Suprapubic skin (tissue), 4 donors: ENCODE data around the gene MYLK3. TPM values are rescaled to one million over a fixed set of nuclear protein-coding genes. Genes with fewer than 3 reads are reported as not detected.
A peak's percentile ranks its signal among the peaks of the same experiment; 100 is the strongest.

Source experiments
- DNase-seq, 2 donors: peaks; one replicate each; pipeline ENCODE4 v3.0.0-alpha.2; 2019; ENCODE audit warnings: low spot score in 2 of 2
- H3K27ac ChIP-seq: fragments of 200-600 bp; sonication (generic); one replicate; pipeline ENCODE4 v1.5.1; 2019
- H3K27me3 ChIP-seq: fragments of 200-600 bp; sonication (generic); one replicate; pipeline ENCODE4 v1.5.1; 2019
- H3K36me3 ChIP-seq: fragments of 200-600 bp; sonication (generic); one replicate; pipeline ENCODE4 v1.5.1; 2019
- H3K4me1 ChIP-seq: fragments of 200-600 bp; sonication (generic); one replicate; pipeline ENCODE4 v1.5.1; 2019
- H3K4me3 ChIP-seq: fragments of 200-600 bp; sonication (generic); one replicate; pipeline ENCODE4 v1.5.1; 2019; ENCODE audit warnings: mild to moderate bottlenecking
- H3K9me3 ChIP-seq: fragments of 200-600 bp; sonication (generic); one replicate; pipeline ENCODE4 v1.5.1; 2019
- CTCF ChIP-seq, 2 donors: fragments of 200-600 bp in 1 of 2; fragments of 450-650 bp in 1 of 2; sonication (generic) in 1 of 2; IDR thresholded peaks; one replicate each; pipeline ENCODE4 v1.5.1; 2016 to 2019; ENCODE audit warnings: antibody characterized with exemption in 2 of 2, mild to moderate bottlenecking in 1 of 2, moderate library complexity in 1 of 2
- EP300 ChIP-seq: sonication (generic); formaldehyde crosslinking; IDR thresholded peaks from one replicate; pipeline ENCODE4 v1.6.1; 2017; ENCODE audit warnings: antibody characterized with exemption
- POLR2A ChIP-seq, 2 donors: fragments of 450-650 bp; IDR thresholded peaks; one replicate each; pipeline ENCODE4 v1.6.1; 2017; ENCODE audit warnings: antibody characterized with exemption in 2 of 2, mild to moderate bottlenecking in 2 of 2, moderate library complexity in 2 of 2
- POLR2AphosphoS5 ChIP-seq, 3 donors: sonication (generic); formaldehyde crosslinking; IDR thresholded peaks; one replicate each; pipeline ENCODE4 v1.6.1; 2017; ENCODE audit warnings: antibody characterized with exemption in 3 of 3
- WGBS: methylation state at CpG from one replicate; pipeline ENCODE4 v1.1.5; 2018; 5-methylcytosine and 5-hydroxymethylcytosine counted together
- total RNA-seq, 4 donors: library from RNA; depleted of rRNA; stranded (reverse); fragments of >200 nt; gene quantifications; one replicate each; pipeline ENCODE4 v1.1.0, GENCODE V29; 2016

Gene MYLK3
- total RNA-seq, 4 donors from 2014 or later = 0.13 to 0.32 TPM; not detected in 2

DNA sequence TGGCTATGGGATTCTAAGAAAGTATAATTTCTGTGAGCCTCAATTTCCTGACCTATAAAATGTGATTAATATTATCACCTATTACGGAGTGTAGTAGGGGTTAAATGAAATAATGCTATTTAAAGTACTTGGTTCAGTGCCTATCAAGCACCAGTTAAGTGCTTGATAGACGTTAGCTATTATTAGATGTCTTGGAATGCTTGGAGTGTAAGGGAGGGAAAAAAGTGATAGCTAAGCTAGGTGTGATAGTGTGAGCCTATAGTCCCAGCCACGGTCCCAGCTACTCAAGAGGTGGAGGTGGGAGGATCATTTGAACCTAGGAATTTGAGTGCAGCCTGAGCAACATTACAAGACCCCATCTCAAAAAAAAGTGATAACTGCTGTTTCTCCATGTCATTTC, 51.2 kb downstream of the MYLK3 start:
- H3K4me3 ChIP-seq = no peak overlapping the region
- H3K4me1 ChIP-seq = no peaks in the 10 kb centered on the region
- H3K9me3 ChIP-seq = no peaks in the 10 kb centered on the region
- H3K27ac ChIP-seq = no peak overlapping the region
- TF ChIP-seq POLR2AphosphoS5 (IDR thresholded peaks at IDR 0.05) (no peak), EP300 (no peak), CTCF (IDR thresholded peaks at IDR 0.05) (no peak), POLR2A (IDR thresholded peaks at IDR 0.05) (no peak)
- no peaks in the 10 kb centered on the region for H3K36me3 ChIP-seq
- no peaks in the 10 kb centered on the region for H3K27me3 ChIP-seq
- DNase-seq = no peak
- 71% methylated on average over 3 of the region's 3 CpGs for WGBS

- H3K4me1 ChIP-seq = peaks cover 2% of the 10 kb centered on the region
- TF ChIP-seq POLR2AphosphoS5 (IDR thresholded peaks at IDR 0.05) (no peak), EP300 (no peak), CTCF (IDR thresholded peaks at IDR 0.05) (no peak), POLR2A (IDR thresholded peaks at IDR 0.05) (no peak)
- no peak overlapping the region for H3K27ac ChIP-seq
- WGBS = 95% methylated on average over 5 of the region's 5 CpGs
- H3K4me3 ChIP-seq = no peak overlapping the region
- no peaks in the 10 kb centered on the region for H3K36me3 ChIP-seq
- DNase-seq = no peak
- no peaks in the 10 kb centered on the region for H3K9me3 ChIP-seq
- no peaks in the 10 kb centered on the region for H3K27me3 ChIP-seq
Observed at GRCh38 chr16:46695937-46696336, 52.2 kb downstream of the MYLK3 start.

DNA sequence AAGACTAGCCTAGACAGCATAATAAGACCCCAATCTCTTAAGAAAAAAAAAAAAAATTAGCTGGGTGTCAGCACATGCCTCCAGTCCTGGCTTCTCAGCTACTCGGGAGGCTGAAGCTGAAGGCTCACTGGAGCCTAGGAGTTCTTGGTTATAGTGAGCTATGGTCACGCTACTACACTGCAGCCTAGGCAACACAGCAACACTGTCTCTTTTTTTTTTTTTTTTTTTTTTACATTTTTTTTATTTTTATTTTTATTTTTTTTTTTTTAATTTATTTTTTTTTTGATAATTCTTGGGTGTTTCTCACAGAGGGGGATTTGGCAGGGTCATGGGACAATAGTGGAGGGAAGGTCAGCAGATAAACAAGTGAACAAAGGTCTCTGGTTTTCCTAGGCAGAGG, 54.5 kb downstream of the MYLK3 start:
- no peak overlapping the region for H3K4me3 ChIP-seq
- DNase-seq = no peak
- H3K9me3 ChIP-seq = no peaks in the 10 kb centered on the region
- H3K36me3 ChIP-seq = no peaks in the 10 kb centered on the region
- TF ChIP-seq CTCF (IDR thresholded peaks at IDR 0.05) (no peak), POLR2AphosphoS5 (IDR thresholded peaks at IDR 0.05) (no peak)
- no peak overlapping the region for H3K27ac ChIP-seq
- peaks cover 14% of the 10 kb centered on the region for H3K4me1 ChIP-seq
- no peaks in the 10 kb centered on the region for H3K27me3 ChIP-seq
- WGBS = 92% methylated on average over 2 of the region's 2 CpGs

DNA sequence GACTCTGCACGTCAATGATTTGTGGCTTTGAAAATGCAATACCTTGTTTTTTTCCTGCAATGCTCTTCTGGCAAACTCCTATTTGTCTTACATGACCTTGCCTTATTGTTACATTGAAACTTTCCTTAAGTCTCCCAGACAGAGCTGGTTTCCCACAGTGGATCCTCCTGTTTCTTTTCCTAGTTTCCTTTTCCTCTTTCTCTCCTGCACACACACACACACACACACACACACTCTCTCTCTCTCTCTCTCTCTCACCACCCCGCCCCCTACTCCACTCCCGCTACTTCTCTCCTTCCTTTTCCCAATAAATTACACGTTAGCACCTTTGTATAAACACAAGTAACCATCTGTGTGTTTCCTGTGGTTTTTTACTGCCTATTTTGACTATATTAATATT, 56.4 kb downstream of the MYLK3 start:
- no peak for TF ChIP-seq CTCF (IDR thresholded peaks at IDR 0.05)
- TF ChIP-seq EP300 = no peak
- no peak for TF ChIP-seq POLR2A (IDR thresholded peaks at IDR 0.05)
- no peak for TF ChIP-seq POLR2AphosphoS5 (IDR thresholded peaks at IDR 0.05)
- no peaks in the 10 kb centered on the region for H3K27me3 ChIP-seq
- no peak for DNase-seq
- no peak overlapping the region for H3K4me3 ChIP-seq
- 68% methylated on average over 4 of the region's 4 CpGs for WGBS
- H3K4me1 ChIP-seq = peaks cover 30% of the 10 kb centered on the region
- no peaks in the 10 kb centered on the region for H3K36me3 ChIP-seq
- no peaks in the 10 kb centered on the region for H3K9me3 ChIP-seq
- H3K27ac ChIP-seq = no peak overlapping the region

- peak overlapping the region; percentile 83 for H3K4me3 ChIP-seq
- peaks cover 37% of the 10 kb centered on the region for H3K4me1 ChIP-seq
- no peaks in the 10 kb centered on the region for H3K36me3 ChIP-seq
- TF ChIP-seq EP300 = no peak
- no peak for TF ChIP-seq POLR2A (IDR thresholded peaks at IDR 0.05)
- TF ChIP-seq CTCF (IDR thresholded peaks at IDR 0.05) = no peak
- no peak for TF ChIP-seq POLR2AphosphoS5 (IDR thresholded peaks at IDR 0.05)
- no peak for DNase-seq
- peak overlapping the region; percentile 85 for H3K27ac ChIP-seq
- 16% methylated on average over 21 of the region's 21 CpGs for WGBS
- H3K9me3 ChIP-seq = no peaks in the 10 kb centered on the region
- no peaks in the 10 kb centered on the region for H3K27me3 ChIP-seq
Observed at GRCh38 chr16:46690281-46691178, 57.6 kb downstream of the MYLK3 start.
